Activated CD8-positive, alpha-beta T cell treated with anti-CD3 and anti-CD28 coated beads for 36 hours (primary cell): ENCODE measurements around the gene ORMDL3. TPM values are rescaled to one million over a fixed set of nuclear protein-coding genes. Genes with fewer than 3 reads are reported as not detected.
"Not testable (repeated sequence)": the region's sequence is repeated elsewhere in the genome, so short reads cannot be mapped to it uniquely, and the experiment has no call there.

Source experiments
- ATAC-seq: fragments of 200-7000 bp; cut with Tn5 transposase; one replicate; pipeline ENCODE4 v1.10.0; 2021; ENCODE audit warnings: mild to moderate bottlenecking, moderate library complexity
- CTCF ChIA-PET: fragments of 350-600 bp; sonication (Branson Sonifier 250); formaldehyde crosslinking; loops from one replicate; lab custom pipeline; 2021; ENCODE audit warnings: antibody characterized with exemption; lab: Charles Lee
- POLR2A ChIA-PET: fragments of 350-600 bp; sonication (Branson Sonifier 250); formaldehyde crosslinking; loops from one replicate; lab custom pipeline; 2021; ENCODE audit warnings: antibody characterized with exemption; lab: Charles Lee
- DNase-seq: peaks from one replicate; pipeline ENCODE4 v3.0.0-alpha.2; 2020
- H3K27ac Mint-ChIP-seq: one replicate; pipeline ENCODE4 v1.8.0; 2021; ENCODE audit warnings: mild to moderate bottlenecking, mixed read lengths
- H3K27me3 Mint-ChIP-seq: one replicate; pipeline ENCODE4 v1.8.0; 2021; ENCODE audit warnings: mixed read lengths
- H3K36me3 Mint-ChIP-seq: one replicate; pipeline ENCODE4 v1.8.0; 2021; ENCODE audit warnings: low read depth, mixed read lengths
- H3K4me1 Mint-ChIP-seq: one replicate; pipeline ENCODE4 v1.8.0; 2021; ENCODE audit warnings: low read depth, mixed read lengths
- H3K4me3 Mint-ChIP-seq: one replicate; pipeline ENCODE4 v1.8.0; 2021; ENCODE audit warnings: mild to moderate bottlenecking, moderate library complexity, mixed read lengths
- H3K9me3 Mint-ChIP-seq: one replicate; pipeline ENCODE4 v1.8.0; 2021; ENCODE audit warnings: mixed read lengths
- intact Hi-C: fragments of 100-400 bp; cut with micrococcal nuclease; formaldehyde crosslinking; loops from one replicate; pipeline ENCODE4 v1.10.0; 2022
- total RNA-seq, 2 experiments: library from RNA; stranded (reverse); gene quantifications; one replicate each; pipeline ENCODE4 v1.2.3, GENCODE V29; 2021
- TF ChIP-seq, protein P1 (sequence below): fragments of 200-600 bp; IDR thresholded peaks from one replicate; pipeline ENCODE4 v1.8.0; 2022; ENCODE audit warnings: antibody characterized with exemption, mild to moderate bottlenecking

ORMDL3 gene
- total RNA-seq, 2 experiments from 2014 or later = 78.8 to 80.5 TPM

DNA sequence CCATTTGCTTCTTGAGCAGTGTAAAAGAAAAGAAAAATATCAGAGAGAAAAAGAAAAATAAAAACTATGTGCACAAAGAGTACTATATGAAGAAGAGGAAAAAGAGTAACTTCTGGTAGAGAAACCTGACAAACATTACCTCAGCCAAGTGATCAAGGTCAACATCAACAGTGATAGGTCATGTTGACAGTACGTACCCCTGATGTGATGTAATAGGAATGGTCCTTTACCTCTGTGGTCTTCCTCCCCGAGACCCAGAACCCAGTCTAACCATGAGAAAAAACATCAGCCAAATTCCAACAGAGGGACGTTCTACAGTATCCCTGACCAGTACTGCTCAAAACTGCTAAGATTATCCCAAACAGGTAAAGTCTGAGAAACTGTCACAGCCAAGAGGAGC lies 13.4 kb downstream of the ORMDL3 start:
- TF ChIP-seq, protein P1, sequence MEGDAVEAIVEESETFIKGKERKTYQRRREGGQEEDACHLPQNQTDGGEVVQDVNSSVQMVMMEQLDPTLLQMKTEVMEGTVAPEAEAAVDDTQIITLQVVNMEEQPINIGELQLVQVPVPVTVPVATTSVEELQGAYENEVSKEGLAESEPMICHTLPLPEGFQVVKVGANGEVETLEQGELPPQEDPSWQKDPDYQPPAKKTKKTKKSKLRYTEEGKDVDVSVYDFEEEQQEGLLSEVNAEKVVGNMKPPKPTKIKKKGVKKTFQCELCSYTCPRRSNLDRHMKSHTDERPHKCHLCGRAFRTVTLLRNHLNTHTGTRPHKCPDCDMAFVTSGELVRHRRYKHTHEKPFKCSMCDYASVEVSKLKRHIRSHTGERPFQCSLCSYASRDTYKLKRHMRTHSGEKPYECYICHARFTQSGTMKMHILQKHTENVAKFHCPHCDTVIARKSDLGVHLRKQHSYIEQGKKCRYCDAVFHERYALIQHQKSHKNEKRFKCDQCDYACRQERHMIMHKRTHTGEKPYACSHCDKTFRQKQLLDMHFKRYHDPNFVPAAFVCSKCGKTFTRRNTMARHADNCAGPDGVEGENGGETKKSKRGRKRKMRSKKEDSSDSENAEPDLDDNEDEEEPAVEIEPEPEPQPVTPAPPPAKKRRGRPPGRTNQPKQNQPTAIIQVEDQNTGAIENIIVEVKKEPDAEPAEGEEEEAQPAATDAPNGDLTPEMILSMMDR = no peak
- Mint-ChIP-seq H3K4me3 (no peak overlapping the region), H3K4me1 (peaks cover 29% of the 10 kb centered on the region), H3K9me3 (no peaks in the 10 kb centered on the region), H3K27me3 (no peaks in the 10 kb centered on the region), H3K36me3 (peaks cover 56% of the 10 kb centered on the region), H3K27ac (peak overlapping the region; percentile 7)
- ChIA-PET CTCF (no interaction called here), POLR2A (no interaction called here)
- intact Hi-C loops = no loop called here
- DNase-seq (no peak), ATAC-seq (no peak)

DNA sequence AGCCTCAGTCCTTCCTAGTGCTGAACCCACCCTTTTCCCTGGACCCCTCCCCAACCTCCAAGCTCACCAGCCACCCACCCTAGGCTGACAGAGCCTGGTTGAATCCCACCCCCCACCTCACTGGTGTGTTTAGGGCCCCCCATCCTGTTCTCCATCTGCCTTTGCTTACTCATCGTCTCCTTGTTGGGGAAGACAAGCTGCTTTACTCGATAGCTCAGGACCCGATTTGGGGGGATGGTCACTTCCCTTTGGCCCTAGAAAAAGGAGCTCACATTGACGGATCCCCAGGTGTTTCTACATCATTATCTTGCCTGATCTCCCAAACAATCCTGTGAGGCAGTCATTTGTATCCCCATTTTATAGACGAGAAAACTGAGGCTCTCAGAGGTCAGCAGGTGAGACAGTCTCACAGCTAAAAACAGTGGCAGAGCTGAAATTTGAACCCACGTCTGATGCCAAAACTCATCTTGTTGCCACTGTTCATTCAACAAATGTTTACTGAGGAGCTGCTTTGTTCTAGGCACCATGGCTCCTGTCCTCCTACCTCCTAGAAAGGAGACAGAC lies 18.5 kb downstream of the ORMDL3 start:
- POLR2A ChIA-PET = interaction anchor here (0.6 to 1.5 kb wide), 2 partner anchors 14 to 17 kb away, joined by 3 to 6 read pairs; no protein-coding TSS in a partner anchor
- H3K4me1 Mint-ChIP-seq = peaks cover 10% of the 10 kb centered on the region
- CTCF ChIA-PET = interaction anchor here (1.5 kb wide), 1 partner anchor 10 kb away, joined by 3 read pairs; the partner anchor contains the start of gene GSDMB
- H3K27ac Mint-ChIP-seq = no peak overlapping the region
- no peak for ATAC-seq
- no peaks in the 10 kb centered on the region for H3K9me3 Mint-ChIP-seq
- no peak for DNase-seq
- H3K27me3 Mint-ChIP-seq = no peaks in the 10 kb centered on the region
- H3K4me3 Mint-ChIP-seq = no peak overlapping the region
- peaks cover 35% of the 10 kb centered on the region for H3K36me3 Mint-ChIP-seq
- TF ChIP-seq, protein P1 = no peak
- intact Hi-C loops = no loop called here

DNA sequence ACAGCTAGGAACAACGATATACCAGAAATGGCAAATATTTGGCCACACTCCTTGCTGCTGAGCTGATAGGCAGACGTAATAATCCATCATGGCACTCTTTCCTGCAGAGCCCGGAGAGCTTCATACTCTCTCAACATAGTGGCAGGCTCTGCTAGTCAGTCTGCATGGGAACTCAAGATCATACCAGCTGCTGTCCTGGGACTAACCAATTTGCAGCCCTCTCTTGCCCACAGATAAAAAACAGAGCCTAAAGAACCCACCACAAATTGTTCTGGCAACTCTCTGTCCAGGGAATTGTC lies 22.5 kb downstream of the ORMDL3 start:
- ChIA-PET POLR2A (interaction anchor here (0.9 to 1.5 kb wide), 2 partner anchors 9 to 54 kb away, joined by 3 to 6 read pairs; no protein-coding TSS in a partner anchor), CTCF (interaction anchor here (0.9 to 1.1 kb wide), 4 partner anchors 10 to 281 kb away, joined by 3 read pairs; no protein-coding TSS in a partner anchor)
- intact Hi-C loops = no loop called here
- H3K4me1 Mint-ChIP-seq = peaks cover 20% of the 10 kb centered on the region
- no peak overlapping the region for H3K4me3 Mint-ChIP-seq
- no peaks in the 10 kb centered on the region for H3K27me3 Mint-ChIP-seq
- TF ChIP-seq, protein P1 = no peak
- H3K27ac Mint-ChIP-seq = no peak overlapping the region
- H3K9me3 Mint-ChIP-seq = no peaks in the 10 kb centered on the region
- peaks cover 26% of the 10 kb centered on the region for H3K36me3 Mint-ChIP-seq
- no peak for DNase-seq
- no peak for ATAC-seq

DNA sequence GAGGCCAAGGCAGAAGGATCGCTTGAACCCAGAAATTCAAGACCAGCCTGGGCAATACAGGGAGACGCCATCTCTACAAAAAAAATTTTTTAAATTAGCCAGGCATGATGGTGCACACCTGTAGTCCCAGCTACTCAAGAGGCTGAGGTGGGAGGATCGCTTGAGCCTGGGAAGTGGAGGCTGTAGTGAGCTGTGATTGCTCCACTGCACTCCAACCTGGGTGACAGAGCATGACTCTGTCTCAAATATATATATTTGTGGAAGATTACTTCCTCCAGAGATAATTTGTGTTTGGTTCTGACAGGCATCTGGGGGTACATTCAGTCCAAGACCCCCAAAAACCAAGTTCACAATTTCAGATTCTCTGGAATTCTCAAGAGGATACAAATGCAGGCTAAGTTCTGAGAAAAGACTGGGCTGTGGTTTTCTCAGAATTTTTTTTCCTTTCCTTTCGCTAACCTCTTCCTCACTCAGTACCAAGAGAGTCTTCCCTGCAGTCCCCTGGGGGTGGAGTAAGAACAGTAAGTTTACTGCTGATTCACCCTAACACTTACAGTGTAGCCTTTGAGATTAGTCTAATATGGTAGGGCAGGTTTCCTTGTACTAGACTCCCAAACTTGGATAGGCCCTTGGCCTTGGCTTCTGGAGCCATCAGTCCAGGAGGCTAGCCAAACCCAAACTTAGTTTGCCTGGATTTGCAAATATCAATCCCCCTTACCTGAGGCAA lies 24.1 kb downstream of the ORMDL3 start:
- peak; percentile 43 for DNase-seq
- Mint-ChIP-seq H3K4me3 (no peak overlapping the region), H3K36me3 (peaks cover 20% of the 10 kb centered on the region), H3K4me1 (peaks cover 20% of the 10 kb centered on the region), H3K27me3 (no peaks in the 10 kb centered on the region), H3K9me3 (no peaks in the 10 kb centered on the region), H3K27ac (peak overlapping the region; percentile 81)
- POLR2A ChIA-PET = interaction anchor here (1.2 kb wide), 1 partner anchor 18 kb away, joined by 3 read pairs; no protein-coding TSS in a partner anchor
- ATAC-seq = peak; percentile 98
- CTCF ChIA-PET = no interaction called here
- TF ChIP-seq, protein P1 = no peak
- intact Hi-C loops = no loop called here

DNA sequence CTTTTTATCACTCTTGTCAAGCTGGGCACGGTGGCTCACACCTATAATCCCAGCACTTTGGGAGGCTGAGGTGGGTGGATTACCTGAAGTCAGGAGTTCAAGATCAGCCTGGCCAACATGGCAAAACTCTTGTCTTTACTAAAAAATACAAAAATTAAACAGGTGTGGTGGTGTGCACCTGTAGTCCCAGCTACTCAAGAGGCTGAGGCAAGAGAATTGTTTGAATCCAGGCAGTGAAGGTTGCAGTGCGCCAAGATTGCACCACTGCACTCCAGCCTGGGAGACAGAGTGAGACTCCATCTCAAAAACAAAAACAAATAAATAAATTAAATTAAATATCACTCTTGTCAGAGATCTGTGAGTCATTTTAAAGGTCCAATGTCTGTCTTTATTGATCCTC lies 25.4 kb downstream of the ORMDL3 start:
- intact Hi-C loops, H3K27ac Mint-ChIP-seq, DNase-seq, H3K9me3 Mint-ChIP-seq, H3K4me3 Mint-ChIP-seq, ATAC-seq, H3K27me3 Mint-ChIP-seq, CTCF ChIA-PET: not testable (repeated sequence)
- Mint-ChIP-seq H3K36me3 (peaks cover 17% of the 10 kb centered on the region), H3K4me1 (peaks cover 23% of the 10 kb centered on the region)
- POLR2A ChIA-PET = interaction anchor here (1.2 kb wide), 1 partner anchor 20 kb away, joined by 3 read pairs; no protein-coding TSS in a partner anchor
